ENCODE measurements around the gene TSPAN7. TPM values are rescaled to one million over a fixed set of nuclear protein-coding genes. Genes with fewer than 3 reads are reported as not detected.
A peak's percentile ranks its signal among the peaks of the same experiment; 100 is the strongest.

The TSPAN7 gene, protein sequence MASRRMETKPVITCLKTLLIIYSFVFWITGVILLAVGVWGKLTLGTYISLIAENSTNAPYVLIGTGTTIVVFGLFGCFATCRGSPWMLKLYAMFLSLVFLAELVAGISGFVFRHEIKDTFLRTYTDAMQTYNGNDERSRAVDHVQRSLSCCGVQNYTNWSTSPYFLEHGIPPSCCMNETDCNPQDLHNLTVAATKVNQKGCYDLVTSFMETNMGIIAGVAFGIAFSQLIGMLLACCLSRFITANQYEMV
- total RNA-seq (under 1 TPM in 1 of 2 experiments, not detected in 1; 0.72 TPM), polyA plus RNA-seq (under 1 TPM; 0.47 to 0.92 TPM)

DNA sequence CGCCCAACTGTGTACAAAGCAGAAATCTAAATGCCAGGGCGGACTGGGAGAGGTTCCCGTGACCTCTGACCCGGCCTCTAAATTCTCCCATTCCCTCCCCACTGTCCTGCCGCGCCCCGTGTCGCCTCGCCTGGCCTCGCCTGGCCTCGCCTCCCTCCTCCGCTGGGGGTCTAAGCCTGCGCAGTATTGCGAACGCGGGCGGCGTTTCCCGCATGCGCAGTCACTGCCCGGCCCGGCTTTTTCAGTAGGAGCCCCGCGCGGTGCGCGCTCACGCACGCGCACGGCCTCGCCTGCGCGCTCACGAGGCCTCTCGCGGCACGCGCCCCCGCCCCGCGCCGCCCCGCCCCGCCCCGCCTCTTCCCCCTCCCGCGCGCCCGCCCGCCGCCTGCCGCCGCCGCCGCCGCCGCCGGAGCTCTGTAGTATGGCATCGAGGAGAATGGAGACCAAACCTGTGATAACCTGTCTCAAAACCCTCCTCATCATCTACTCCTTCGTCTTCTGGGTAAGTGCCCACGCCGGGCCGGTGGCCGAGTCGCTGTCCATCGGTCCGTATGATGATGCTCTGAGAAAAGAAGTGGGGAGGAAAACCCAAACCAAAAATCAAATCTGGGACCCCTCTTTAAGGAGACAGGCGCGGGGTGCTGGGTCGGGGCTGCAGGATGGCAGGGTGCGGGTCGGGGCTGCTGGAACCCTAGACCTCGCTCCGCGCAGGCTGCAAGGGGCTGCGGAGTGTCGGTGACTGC, at the start of gene TSPAN7:
TSPAN7 (plus strand) TSS at position 417 of the 743 bp plus-strand sequence; CDS start at position 422, 5 bp downstream.
- Histone ChIP-seq H3K36me3 (ENCODE audit: insufficient read depth, low read length) (no peaks in the 10 kb centered on the region), H3K4me3 (ENCODE audit: low read length in 2 of 2) (peak within 1 kb of the TSS; percentile 17 to 55), H3K9me3 (ENCODE audit: control insufficient read depth in 1 of 2, low read length in 2 of 2) (no peaks in the 10 kb centered on the region), H3K4me1 (ENCODE audit: insufficient read depth, low read length) (peaks cover 6% of the 10 kb centered on the region), H3K27me3 (ENCODE audit: insufficient read depth, low read length) (no peaks in the 10 kb centered on the region), H3K27ac (ENCODE audit: low read depth, low read length) (peak within 1 kb of the TSS; percentile 0)
- peak; percentile 70 to 80 (median 76) for DNase-seq
- H3K9me3 Mint-ChIP-seq, result no peaks in the 10 kb centered on the region
- no peaks in the 10 kb centered on the region for H3K4me1 Mint-ChIP-seq
- peaks cover 0 to 3% of the 10 kb centered on the region in 2 donors for H3K27me3 Mint-ChIP-seq
- peak within 1 kb of the TSS; percentile 80 to 90 (median 85) for H3K4me3 Mint-ChIP-seq
- POLR2A ChIA-PET (ENCODE audit: partially characterized antibody), result no interaction called here
- no peaks in the 10 kb centered on the region for H3K36me3 Mint-ChIP-seq
- intact Hi-C loops (cut with micrococcal nuclease), result no loop called here
- peak within 1 kb of the TSS in 3 of 7 donors; percentile 44 to 84 (median 77) for H3K27ac Mint-ChIP-seq
- CTCF ChIA-PET (ENCODE audit: partially characterized antibody), result interaction anchor here (0.5 kb wide), 1 partner anchor 297 kb away, joined by 4 read pairs; no protein-coding TSS in a partner anchor

- H3K4me1 Mint-ChIP-seq, result no peaks in the 10 kb centered on the region
- ChIA-PET CTCF (ENCODE audit: partially characterized antibody) (no interaction called here), POLR2A (ENCODE audit: partially characterized antibody) (no interaction called here)
Observed at GRCh38 chrX:38513112-38513742, 48.1 kb upstream of the TSPAN7 start.

GRCh38 chrX:38514016-38514854, 47.1 kb upstream of the TSPAN7 start:
- H3K27me3 ChIP-seq (ENCODE audit: insufficient read depth, low read length), result no peaks in the 10 kb centered on the region
- H3K9me3 ChIP-seq (ENCODE audit: control insufficient read depth in 1 of 2, low read length in 2 of 2), result no peaks in the 10 kb centered on the region
- Mint-ChIP-seq H3K4me1 (no peaks in the 10 kb centered on the region), H3K27me3 (no peaks in the 10 kb centered on the region), H3K27ac (no peak overlapping the region), H3K4me3 (no peak overlapping the region), H3K9me3 (no peaks in the 10 kb centered on the region), H3K36me3 (no peaks in the 10 kb centered on the region)
- intact Hi-C loops (cut with micrococcal nuclease), result no loop called here
- no peak for DNase-seq
- H3K36me3 ChIP-seq (ENCODE audit: insufficient read depth, low read length), result no peaks in the 10 kb centered on the region
- no peak overlapping the region for H3K27ac ChIP-seq (ENCODE audit: low read depth, low read length)
- H3K4me1 ChIP-seq (ENCODE audit: insufficient read depth, low read length), result no peaks in the 10 kb centered on the region
- H3K4me3 ChIP-seq (ENCODE audit: low read length in 2 of 2), result no peak overlapping the region
- ChIA-PET POLR2A (ENCODE audit: partially characterized antibody) (no interaction called here), CTCF (ENCODE audit: partially characterized antibody) (no interaction called here)

More at GRCh38 chrX:38513112-38513742, 48.1 kb upstream of the TSPAN7 start:
- Histone ChIP-seq H3K27ac (ENCODE audit: low read depth, low read length) (no peak overlapping the region), H3K27me3 (ENCODE audit: insufficient read depth, low read length) (no peaks in the 10 kb centered on the region), H3K4me1 (ENCODE audit: insufficient read depth, low read length) (no peaks in the 10 kb centered on the region), H3K4me3 (ENCODE audit: low read length in 2 of 2) (no peak overlapping the region), H3K9me3 (ENCODE audit: control insufficient read depth in 1 of 2, low read length in 2 of 2) (no peaks in the 10 kb centered on the region), H3K36me3 (ENCODE audit: insufficient read depth, low read length) (no peaks in the 10 kb centered on the region)
- intact Hi-C loops (cut with micrococcal nuclease), result no loop called here
- DNase-seq, result no peak
- Mint-ChIP-seq H3K4me3 (no peak overlapping the region), H3K36me3 (no peaks in the 10 kb centered on the region), H3K27ac (no peak overlapping the region), H3K9me3 (no peaks in the 10 kb centered on the region), H3K27me3 (no peaks in the 10 kb centered on the region)

DNA sequence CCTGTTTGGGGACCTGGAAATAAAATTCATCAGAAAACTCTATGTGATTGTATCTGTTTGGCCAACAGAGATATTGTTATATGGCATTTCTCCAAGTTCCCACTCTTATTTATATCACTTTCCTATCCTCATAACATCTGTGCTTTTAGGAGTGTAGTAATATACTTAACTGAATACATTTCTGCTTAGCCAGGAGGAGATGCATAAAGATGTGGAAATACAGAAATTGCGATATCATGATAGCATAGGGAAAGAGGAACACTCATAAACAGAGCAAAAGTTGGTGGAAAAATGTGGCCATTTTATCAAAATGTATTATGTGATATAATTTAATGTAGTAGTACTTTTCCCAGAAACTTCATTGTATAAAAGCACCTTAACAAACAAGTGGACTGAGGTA, 46.1 kb upstream of the TSPAN7 start:
- H3K4me3 ChIP-seq (ENCODE audit: low read length in 2 of 2), result no peak overlapping the region
- Mint-ChIP-seq H3K27me3 (no peaks in the 10 kb centered on the region), H3K4me3 (no peak overlapping the region), H3K27ac (no peak overlapping the region), H3K9me3 (no peaks in the 10 kb centered on the region), H3K4me1 (no peaks in the 10 kb centered on the region), H3K36me3 (no peaks in the 10 kb centered on the region)
- no peaks in the 10 kb centered on the region for H3K4me1 ChIP-seq (ENCODE audit: insufficient read depth, low read length)
- DNase-seq, result no peak
- no peaks in the 10 kb centered on the region for H3K9me3 ChIP-seq (ENCODE audit: control insufficient read depth in 1 of 2, low read length in 2 of 2)
- H3K36me3 ChIP-seq (ENCODE audit: insufficient read depth, low read length), result no peaks in the 10 kb centered on the region
- POLR2A ChIA-PET (ENCODE audit: partially characterized antibody), result no interaction called here
- no peak overlapping the region for H3K27ac ChIP-seq (ENCODE audit: low read depth, low read length)
- intact Hi-C loops (cut with micrococcal nuclease), result no loop called here
- no peaks in the 10 kb centered on the region for H3K27me3 ChIP-seq (ENCODE audit: insufficient read depth, low read length)
- CTCF ChIA-PET (ENCODE audit: partially characterized antibody), result no interaction called here

- H3K27me3 Mint-ChIP-seq, result no peaks in the 10 kb centered on the region
- Histone ChIP-seq H3K27ac (ENCODE audit: low read depth, low read length) (no peak overlapping the region), H3K36me3 (ENCODE audit: insufficient read depth, low read length) (no peaks in the 10 kb centered on the region), H3K4me3 (ENCODE audit: low read length in 2 of 2) (no peak overlapping the region), H3K27me3 (ENCODE audit: insufficient read depth, low read length) (no peaks in the 10 kb centered on the region), H3K9me3 (ENCODE audit: control insufficient read depth in 1 of 2, low read length in 2 of 2) (no peaks in the 10 kb centered on the region), H3K4me1 (ENCODE audit: insufficient read depth, low read length) (no peaks in the 10 kb centered on the region)
- no peak for DNase-seq
- H3K4me1 Mint-ChIP-seq, result no peaks in the 10 kb centered on the region
- intact Hi-C loops (cut with micrococcal nuclease), result no loop called here
- no peaks in the 10 kb centered on the region for H3K36me3 Mint-ChIP-seq
- no peak overlapping the region for H3K4me3 Mint-ChIP-seq
- no peak overlapping the region for H3K27ac Mint-ChIP-seq
- CTCF ChIA-PET (ENCODE audit: partially characterized antibody), result interaction anchor here (1.2 kb wide), 1 partner anchor 10 kb away, joined by 3 read pairs; no protein-coding TSS in a partner anchor
- POLR2A ChIA-PET (ENCODE audit: partially characterized antibody), result no interaction called here
- H3K9me3 Mint-ChIP-seq, result no peaks in the 10 kb centered on the region
Observed at GRCh38 chrX:38516196-38516774, 45.1 kb upstream of the TSPAN7 start.

DNA sequence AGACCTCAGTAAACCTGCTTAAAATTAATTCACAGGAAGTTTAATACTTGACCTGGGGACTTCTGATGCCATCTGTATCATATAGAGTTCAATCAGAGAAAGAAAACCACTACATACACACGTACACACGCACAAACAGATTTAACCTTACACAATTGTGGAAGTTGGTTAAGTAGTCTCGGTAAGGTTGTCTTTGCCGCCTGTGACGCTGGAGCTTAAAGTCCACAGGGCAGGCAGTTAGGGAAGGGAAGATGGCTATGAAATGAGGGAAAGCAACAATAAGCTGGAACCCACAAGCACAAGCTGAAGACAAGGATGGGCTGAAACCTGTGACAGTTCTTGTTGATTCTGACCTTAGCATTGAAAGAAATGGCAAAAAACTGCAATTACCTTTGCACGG, 41.7 kb upstream of the TSPAN7 start:
- no peak overlapping the region for H3K27ac Mint-ChIP-seq
- Histone ChIP-seq H3K36me3 (ENCODE audit: insufficient read depth, low read length) (no peaks in the 10 kb centered on the region), H3K4me1 (ENCODE audit: insufficient read depth, low read length) (no peaks in the 10 kb centered on the region), H3K27me3 (ENCODE audit: insufficient read depth, low read length) (no peaks in the 10 kb centered on the region), H3K9me3 (ENCODE audit: control insufficient read depth in 1 of 2, low read length in 2 of 2) (no peaks in the 10 kb centered on the region), H3K4me3 (ENCODE audit: low read length in 2 of 2) (no peak overlapping the region), H3K27ac (ENCODE audit: low read depth, low read length) (no peak overlapping the region)
- H3K9me3 Mint-ChIP-seq, result peaks cover 0 to 8% (median 0%) of the 10 kb centered on the region in 8 donors
- intact Hi-C loops (cut with micrococcal nuclease), result no loop called here
- H3K27me3 Mint-ChIP-seq, result no peaks in the 10 kb centered on the region
- H3K36me3 Mint-ChIP-seq, result no peaks in the 10 kb centered on the region
- no peaks in the 10 kb centered on the region for H3K4me1 Mint-ChIP-seq
- POLR2A ChIA-PET (ENCODE audit: partially characterized antibody), result no interaction called here
- no peak overlapping the region for H3K4me3 Mint-ChIP-seq
- CTCF ChIA-PET (ENCODE audit: partially characterized antibody), result no interaction called here
- no peak for DNase-seq

Data from CD4-positive, alpha-beta memory T cell (primary cell).